ENCODE results near the gene THBS2. TPM values are rescaled to one million over a fixed set of nuclear protein-coding genes. Genes with fewer than 3 reads are reported as not detected.

The THBS2 gene
- total and polyA plus RNA-seq, 2 of the 4 experiments (the other 2 are of a cell fraction): 97.3 to 113 TPM

GRCh38 chr6:169296622-169297021 is 43.0 kb upstream of the THBS2 start:
- Histone ChIP-seq H3K4me2 (ENCODE audit: low read depth, low read length) (no peak overlapping the region), H2BK120ac (ENCODE audit: low read depth, low read length) (peak overlapping the region; percentile 74; the same call in 1 of the 2 replicates), H3K56ac (ENCODE audit: extremely low read depth, insufficient read depth, low read length) (no peak overlapping the region), H3K27ac (ENCODE audit: insufficient read depth, low read length) (peak overlapping the region; percentile 8; the same call in 1 of the 2 replicates), H3K79me1 (ENCODE audit: low read depth in 1 of 2, low read length in 2 of 2) (no peaks in the 10 kb centered on the region), H3K4me1 (ENCODE audit: control insufficient read depth, insufficient read depth, low read length) (peaks cover 13% of the 10 kb centered on the region), H3K18ac (ENCODE audit: low read depth, low read length) (peak overlapping the region; percentile 77), H2AK9ac (replicated peaks; ENCODE audit: low read depth, low read length, poor library complexity) (no peak overlapping the region), H4K8ac (ENCODE audit: low read depth in 2 of 2, low read length in 2 of 2) (no peak overlapping the region), H3K4me3 (ENCODE audit: insufficient read depth, low read depth, low read length) (no peak overlapping the region), H2BK15ac (ENCODE audit: low read depth, low read length) (0 out of 3 replicates have a peak overlapping the region, but pooled peaks have one; percentile 3), H3K4ac (ENCODE audit: low read depth, low read length) (peak overlapping the region; percentile 59; the same call in 1 of the 2 replicates), H3K9me1 (ENCODE audit: insufficient read depth, low read length) (no peaks in the 10 kb centered on the region; the same call in 1 of the 2 replicates), H3K9me3 (ENCODE audit: control insufficient read depth, insufficient read depth, low read length) (no peaks in the 10 kb centered on the region), H2BK20ac (ENCODE audit: low read depth, low read length) (peak overlapping the region; percentile 31), H4K5ac (ENCODE audit: low read depth, low read length) (peak overlapping the region; percentile 21), H2AFZ (replicated peaks; ENCODE audit: low read length, poor library complexity) (no peak overlapping the region), H4K91ac (ENCODE audit: insufficient read depth, low read depth, low read length) (peak overlapping the region; percentile 68; the same call in 1 of the 2 replicates), H3K14ac (replicated peaks; ENCODE audit: low read depth, low read length) (no peak overlapping the region), H3K23ac (ENCODE audit: low read depth, low read length) (no peak overlapping the region), H3K27me3 (ENCODE audit: control insufficient read depth, insufficient read depth, low read length) (no peaks in the 10 kb centered on the region), H3K36me3 (ENCODE audit: control insufficient read depth, insufficient read depth, low read length) (no peaks in the 10 kb centered on the region), H4K20me1 (ENCODE audit: insufficient read depth, low read length) (no peaks in the 10 kb centered on the region), H3K9ac (ENCODE audit: low read depth, low read length) (no peak overlapping the region), H2BK5ac (ENCODE audit: low read depth, low read length, poor library complexity, severe bottlenecking) (no peak overlapping the region), H2AK5ac (ENCODE audit: low read depth, low read length) (no peak overlapping the region)
- no peak for ATAC-seq (ENCODE audit: low read depth)
- dilution Hi-C loops (cut with HindIII; ENCODE audit: low sequenced_read_pairs, unreplicated experiment): no loop called here
- no CpG with 5 or more reads among the region's 6 CpGs for WGBS, 2 experiments (ENCODE audit: extremely low coverage in 2 of 2, insufficient read length in 1 of 2)
- TF ChIP-seq RAD21 (IDR thresholded peaks at IDR 0.05; ENCODE audit: low read length): no peak
- no peak for TF ChIP-seq RFX5 (IDR thresholded peaks at IDR 0.05; ENCODE audit: low read depth, low read length)
- TF ChIP-seq CEBPB (IDR thresholded peaks at IDR 0.05; ENCODE audit: low read depth, low read length): no peak
- TF ChIP-seq CTCF (conservative IDR thresholded peaks at IDR 0.05; ENCODE audit: low read depth, low read length): no peak
- no peak for TF ChIP-seq SMC3 (IDR thresholded peaks at IDR 0.05; ENCODE audit: low read depth, low read length)
- no peak for TF ChIP-seq BHLHE40 (IDR thresholded peaks at IDR 0.05; ENCODE audit: low read depth, low read length)
- no peak for TF ChIP-seq MXI1 (IDR thresholded peaks at IDR 0.05; ENCODE audit: borderline replicate concordance, low read depth, low read length)
- no peak for TF ChIP-seq POLR2A (IDR thresholded peaks at IDR 0.05; ENCODE audit: low read depth, low read length)
- no peak for TF ChIP-seq ELK1 (IDR thresholded peaks at IDR 0.05; ENCODE audit: borderline replicate concordance, low read depth, low read length)
- TF ChIP-seq MAZ (IDR thresholded peaks at IDR 0.05; ENCODE audit: borderline replicate concordance, low read depth, low read length): no peak
- TF ChIP-seq USF2 (IDR thresholded peaks at IDR 0.05; ENCODE audit: low read depth, low read length): no peak
- no peak for TF ChIP-seq CHD1 (IDR thresholded peaks at IDR 0.05; ENCODE audit: low read depth, low read length)
- TF ChIP-seq NFE2L2 (IDR thresholded peaks at IDR 0.05; ENCODE audit: low read depth, low read length): no peak
- TF ChIP-seq FOS (IDR thresholded peaks at IDR 0.05; ENCODE audit: low read depth, low read length): no peak
- TF ChIP-seq MAFK (IDR thresholded peaks at IDR 0.05; ENCODE audit: low read depth, low read length): no peak
- no peak for TF ChIP-seq RCOR1 (IDR thresholded peaks at IDR 0.05; ENCODE audit: insufficient replicate concordance, low read length)
- ChIA-PET POLR2A (ENCODE audit: unreplicated experiment) (no interaction called here), CTCF (no interaction called here)
- in situ Hi-C loops (cut with MboI; ENCODE audit: low sequenced_read_pairs): no loop called here
- DNase-seq: no peak
- intact Hi-C loops (cut with micrococcal nuclease): no loop called here
- no TSS peak for BruUV-seq (replicated peaks)
